GM12873 (cell line): ENCODE measurements around the gene BMPER.

Experiments used
- CTCF ChIP-seq: IDR thresholded peaks from 2 replicates; pipeline ENCODE4 v1.5.1; 2012; ENCODE audit warnings: low read depth, mild to moderate bottlenecking, moderate library complexity, low read length, control low read depth; ENCODE audit not compliant: insufficient read depth; ENCODE audit errors: missing control alignments

Gene BMPER

DNA sequence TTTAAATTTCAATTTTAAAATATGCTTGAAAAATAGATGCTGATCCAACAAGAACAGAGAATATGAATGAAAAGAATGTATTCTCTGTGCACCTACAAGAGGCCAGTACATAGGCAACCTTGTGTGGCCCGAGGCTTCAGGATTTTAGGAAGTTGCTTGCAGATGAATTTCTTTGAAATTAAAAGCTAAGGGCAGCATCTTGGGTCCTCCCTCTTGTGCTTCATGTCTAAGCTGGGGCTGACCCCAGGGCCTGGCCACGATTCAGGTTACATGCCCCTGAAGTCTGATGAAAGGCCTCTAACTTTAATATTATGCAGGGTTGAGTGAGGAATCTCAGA is 138.9 kb downstream of the BMPER start:
- TF ChIP-seq CTCF, result no peak

- TF ChIP-seq CTCF, result no peak
Measured at GRCh38 chr7:34044734-34045353, 139.5 kb downstream of the BMPER start.

DNA sequence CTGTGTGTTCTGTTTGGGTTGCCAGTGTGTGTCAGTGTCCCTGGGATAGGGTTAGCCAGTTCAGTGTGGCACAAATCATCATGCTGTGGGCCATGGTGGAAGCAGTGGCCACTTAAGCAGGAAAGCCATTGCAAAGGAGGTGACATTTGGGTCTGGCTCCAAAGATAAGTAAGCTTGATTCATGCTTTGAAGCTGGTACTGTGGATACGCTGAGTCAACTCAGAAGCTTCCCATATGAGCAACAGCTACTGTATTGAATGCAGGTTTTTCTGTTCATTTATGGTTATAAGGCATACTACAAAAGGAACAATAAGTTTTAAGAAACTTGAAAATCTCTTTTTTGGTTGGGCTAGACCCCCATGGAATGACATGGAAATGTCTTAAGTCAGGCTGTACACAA is 143.1 kb downstream of the BMPER start:
- TF ChIP-seq CTCF, result no peak

- no peak for TF ChIP-seq CTCF
Measured at GRCh38 chr7:34054075-34054474, 148.7 kb downstream of the BMPER start.

DNA sequence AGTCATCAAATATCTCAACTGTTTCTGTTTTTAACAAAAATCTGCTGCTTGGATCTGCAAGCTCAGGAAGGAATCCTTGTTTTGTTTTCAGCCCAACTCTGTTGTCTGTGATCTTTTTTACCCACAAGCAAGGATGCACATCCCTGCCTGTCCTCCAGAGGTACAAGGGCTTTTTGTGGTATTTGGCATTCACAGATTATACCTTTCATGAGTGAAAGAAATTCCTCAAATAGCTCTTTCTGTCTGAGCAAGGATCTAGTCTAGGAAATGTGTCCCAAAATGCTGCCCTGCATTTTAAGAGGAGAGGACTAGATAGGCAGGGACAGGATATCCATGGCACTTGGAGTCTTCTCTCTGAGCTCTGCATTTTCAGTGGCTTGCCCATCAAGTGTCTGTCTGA is 151.8 kb downstream of the BMPER start:
- no peak for TF ChIP-seq CTCF

- TF ChIP-seq CTCF, result no peak
Measured at GRCh38 chr7:34057956-34058355, 152.6 kb downstream of the BMPER start.

DNA sequence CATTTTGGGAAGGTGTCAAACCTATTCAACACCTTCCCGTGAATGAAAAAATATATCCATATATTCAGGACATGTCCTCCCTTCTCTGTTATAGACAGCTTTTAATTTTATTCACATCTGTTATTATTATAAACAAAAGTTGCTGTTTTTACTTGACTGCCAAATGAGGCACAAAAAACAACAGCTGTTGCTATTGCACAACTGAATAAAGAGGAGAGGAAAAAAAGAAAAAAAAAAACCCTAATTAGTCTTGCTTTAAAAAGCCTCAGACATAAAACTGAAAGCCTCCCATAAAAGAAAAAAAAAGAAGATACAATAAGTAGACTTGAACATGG is 153.4 kb downstream of the BMPER start:
- TF ChIP-seq CTCF, result no peak

- no peak for TF ChIP-seq CTCF
Measured at GRCh38 chr7:34059136-34059828, 153.9 kb downstream of the BMPER start.
